OCI-LY3 (cell line): Measurements from ENCODE around the gene EFNB2.

Source experiments
- H2AFZ ChIP-seq: fragments of 200-600, 300-600 bp; shearing (Covaris generic); 2 replicates; pipeline ENCODE4 v1.6.0; 2014; ENCODE audit warnings: antibody characterized with exemption, low read depth, low read length
- H3K27ac ChIP-seq: fragments of 200-600, 300-600 bp; sonication (generic); 2 replicates; pipeline ENCODE4 v1.5.1; 2014; ENCODE audit warnings: mild to moderate bottlenecking, low read length, moderate library complexity, mixed read lengths
- H3K27me3 ChIP-seq: fragments of 200-600, 300-600 bp; sonication (generic); 2 replicates; pipeline ENCODE4 v1.6.1; 2014; ENCODE audit warnings: low read depth, low read length, mixed read lengths
- H3K36me3 ChIP-seq: fragments of 200-600, 300-600 bp; sonication (generic); replicated peaks from 2 replicates; pipeline ENCODE3; 2014; ENCODE audit warnings: low read depth, low read length, mixed read lengths
- H3K4me1 ChIP-seq: fragments of 300-600, 200-600 bp; sonication (generic); 2 replicates; pipeline ENCODE4 v1.6.1; 2014; ENCODE audit warnings: low read length, mixed read lengths
- H3K4me2 ChIP-seq: fragments of 200-600, 300-600 bp; sonication (generic); 2 replicates; pipeline ENCODE4 v1.6.1; 2014; ENCODE audit warnings: low read length, mixed read lengths
- H3K4me3 ChIP-seq: fragments of 300-600, 200-600 bp; sonication (generic); 2 replicates; pipeline ENCODE4 v1.5.1; 2014; ENCODE audit warnings: antibody characterized with exemption, mild to moderate bottlenecking, low read length, moderate library complexity
- H3K79me2 ChIP-seq: fragments of 300-600, 200-600 bp; shearing (Covaris generic); 2 replicates; pipeline ENCODE4 v1.6.1; 2014; ENCODE audit warnings: mild to moderate bottlenecking, low read length, mixed read lengths
- H3K9ac ChIP-seq: fragments of 300-600, 200-600 bp; shearing (Covaris generic); 2 replicates; pipeline ENCODE4 v1.6.0; 2014; ENCODE audit warnings: mild to moderate bottlenecking, low read length, moderate library complexity
- H3K9me3 ChIP-seq: fragments of 200-600, 300-600 bp; shearing (Covaris generic); 2 replicates; pipeline ENCODE4 v1.6.1; 2014; ENCODE audit warnings: low read length, mixed read lengths; ENCODE audit not compliant: insufficient read depth
- H4K20me1 ChIP-seq: fragments of 200-600, 300-600 bp; sonication (generic); 2 replicates; pipeline ENCODE4 v1.6.1; 2016; ENCODE audit warnings: low read length, mixed read lengths; ENCODE audit not compliant: insufficient read depth
- CTCF ChIP-seq: fragments of 200-600, 300-600 bp; sonication (generic); IDR thresholded peaks from 2 replicates; pipeline ENCODE4 v1.5.1; 2014; ENCODE audit warnings: antibody characterized with exemption, low read length, low read depth
- EZH2phosphoT487 ChIP-seq: fragments of 200-600 bp; shearing (Covaris generic); IDR thresholded peaks from 2 replicates; pipeline ENCODE4 v1.6.1; 2018; ENCODE audit warnings: antibody characterized with exemption, mixed run types, low read depth

Gene EFNB2

GRCh38 chr13:106518512-106518911, 16.9 kb downstream of the EFNB2 start:
- Histone ChIP-seq H4K20me1 (no peaks in the 10 kb centered on the region), H3K79me2 (no peaks in the 10 kb centered on the region)

GRCh38 chr13:106517109-106517847, 18.2 kb downstream of the EFNB2 start:
- H3K4me2 ChIP-seq: no peak overlapping the region
- H3K9ac ChIP-seq: no peak overlapping the region
- no peaks in the 10 kb centered on the region for H3K27me3 ChIP-seq
- H4K20me1 ChIP-seq: no peaks in the 10 kb centered on the region
- no peak overlapping the region for H2AFZ ChIP-seq
- no peak overlapping the region for H3K27ac ChIP-seq
- H3K36me3 ChIP-seq: no peaks in the 10 kb centered on the region
- H3K4me3 ChIP-seq: no peak overlapping the region
- no peaks in the 10 kb centered on the region for H3K79me2 ChIP-seq
- H3K4me1 ChIP-seq: no peaks in the 10 kb centered on the region
- no peaks in the 10 kb centered on the region for H3K9me3 ChIP-seq
- TF ChIP-seq CTCF: no peak
- TF ChIP-seq EZH2phosphoT487: no peak

More at GRCh38 chr13:106518512-106518911, 16.9 kb downstream of the EFNB2 start:
- Histone ChIP-seq H3K27me3 (no peaks in the 10 kb centered on the region), H3K4me3 (no peak overlapping the region), H3K27ac (no peak overlapping the region), H3K4me2 (no peak overlapping the region), H3K36me3 (no peaks in the 10 kb centered on the region), H3K9me3 (no peaks in the 10 kb centered on the region), H3K9ac (no peak overlapping the region), H3K4me1 (no peaks in the 10 kb centered on the region), H2AFZ (no peak overlapping the region)
- TF ChIP-seq EZH2phosphoT487: no peak
- TF ChIP-seq CTCF: no peak

GRCh38 chr13:106515635-106516254, 19.7 kb downstream of the EFNB2 start:
- no peak overlapping the region for H2AFZ ChIP-seq
- no peak overlapping the region for H3K4me2 ChIP-seq
- no peaks in the 10 kb centered on the region for H4K20me1 ChIP-seq
- no peaks in the 10 kb centered on the region for H3K36me3 ChIP-seq
- H3K4me3 ChIP-seq: no peak overlapping the region
- H3K27ac ChIP-seq: no peak overlapping the region
- no peaks in the 10 kb centered on the region for H3K27me3 ChIP-seq
- no peaks in the 10 kb centered on the region for H3K4me1 ChIP-seq
- TF ChIP-seq CTCF (no peak), EZH2phosphoT487 (no peak)
- no peak overlapping the region for H3K9ac ChIP-seq
- no peaks in the 10 kb centered on the region for H3K9me3 ChIP-seq
- H3K79me2 ChIP-seq: no peaks in the 10 kb centered on the region

- Histone ChIP-seq H3K36me3 (no peaks in the 10 kb centered on the region), H3K9me3 (no peaks in the 10 kb centered on the region), H4K20me1 (no peaks in the 10 kb centered on the region), H3K4me2 (no peak overlapping the region), H3K4me3 (no peak overlapping the region), H3K27me3 (no peaks in the 10 kb centered on the region), H3K79me2 (no peaks in the 10 kb centered on the region), H3K27ac (no peak overlapping the region), H3K4me1 (no peaks in the 10 kb centered on the region), H3K9ac (no peak overlapping the region), H2AFZ (no peak overlapping the region)
- TF ChIP-seq CTCF (no peak), EZH2phosphoT487 (no peak)
Measured at GRCh38 chr13:106514928-106515634, 20.4 kb downstream of the EFNB2 start.
